ENCODE measurements around the gene EPHB1. TPM values are rescaled to one million over a fixed set of nuclear protein-coding genes. Genes with fewer than 3 reads are reported as not detected.

EPHB1 gene
- total RNA-seq, 1 experiment from 2014 or later, result 7.0 TPM

DNA sequence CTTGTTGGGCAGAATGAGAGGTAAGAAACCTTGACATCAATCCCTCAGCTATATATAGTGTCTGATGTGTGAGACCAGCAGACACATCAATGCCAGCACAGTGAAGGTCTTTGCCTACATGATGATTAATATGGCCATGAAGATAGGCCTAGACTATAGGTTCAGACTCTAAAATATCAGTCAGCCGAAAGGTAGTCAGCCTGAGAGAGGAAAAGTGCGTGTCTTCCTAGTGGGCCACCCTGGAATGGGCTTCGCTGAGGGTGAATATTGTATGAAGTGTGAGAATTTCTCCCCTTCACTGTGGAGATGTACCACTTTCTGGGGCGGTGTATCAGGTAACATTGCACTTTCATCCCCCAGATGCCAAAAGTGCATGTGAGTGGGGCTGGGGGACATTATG, 33.0 kb upstream of the EPHB1 start:
- no peak overlapping the region for H3K4me3 Mint-ChIP-seq

More for the DNA sequence above, 33.0 kb upstream of the EPHB1 start:
- TF ChIP-seq ZNF416 (CRISPR knock-in tag; IDR thresholded peaks at IDR 0.05) (no peak), TEAD1 (CRISPR knock-in tag; IDR thresholded peaks at IDR 0.05) (no peak), GABPB1 (CRISPR knock-in tag; IDR thresholded peaks at IDR 0.05) (no peak), TP53 (CRISPR knock-in tag; IDR thresholded peaks at IDR 0.05) (no peak), ZNF396 (CRISPR knock-in tag; IDR thresholded peaks at IDR 0.05; ENCODE audit: borderline replicate concordance) (no peak), ZNF232 (CRISPR knock-in tag; IDR thresholded peaks at IDR 0.05) (no peak), CREB1 (CRISPR knock-in tag; IDR thresholded peaks at IDR 0.05) (no peak), ATF1 (CRISPR knock-in tag; IDR thresholded peaks at IDR 0.05) (no peak), TEAD4 (CRISPR knock-in tag; IDR thresholded peaks at IDR 0.05) (no peak), NR2C2 (CRISPR knock-in tag; IDR thresholded peaks at IDR 0.05) (no peak), KAT7 (CRISPR knock-in tag; IDR thresholded peaks at IDR 0.05; ENCODE audit: borderline replicate concordance) (no peak), IRF2 (CRISPR knock-in tag; IDR thresholded peaks at IDR 0.05; ENCODE audit: borderline replicate concordance, low read depth) (no peak), ZNF317 (CRISPR knock-in tag; IDR thresholded peaks at IDR 0.05; ENCODE audit: borderline replicate concordance, low read depth) (no peak), NR3C1 (CRISPR knock-in tag; conservative IDR thresholded peaks at IDR 0.05; ENCODE audit: low read depth) (no peak)
- TF ChIP-seq, protein P1, sequence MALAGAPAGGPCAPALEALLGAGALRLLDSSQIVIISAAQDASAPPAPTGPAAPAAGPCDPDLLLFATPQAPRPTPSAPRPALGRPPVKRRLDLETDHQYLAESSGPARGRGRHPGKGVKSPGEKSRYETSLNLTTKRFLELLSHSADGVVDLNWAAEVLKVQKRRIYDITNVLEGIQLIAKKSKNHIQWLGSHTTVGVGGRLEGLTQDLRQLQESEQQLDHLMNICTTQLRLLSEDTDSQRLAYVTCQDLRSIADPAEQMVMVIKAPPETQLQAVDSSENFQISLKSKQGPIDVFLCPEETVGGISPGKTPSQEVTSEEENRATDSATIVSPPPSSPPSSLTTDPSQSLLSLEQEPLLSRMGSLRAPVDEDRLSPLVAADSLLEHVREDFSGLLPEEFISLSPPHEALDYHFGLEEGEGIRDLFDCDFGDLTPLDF (CRISPR knock-in tag; IDR thresholded peaks at IDR 0.05), result no peak
- TF ChIP-seq, protein P2, sequence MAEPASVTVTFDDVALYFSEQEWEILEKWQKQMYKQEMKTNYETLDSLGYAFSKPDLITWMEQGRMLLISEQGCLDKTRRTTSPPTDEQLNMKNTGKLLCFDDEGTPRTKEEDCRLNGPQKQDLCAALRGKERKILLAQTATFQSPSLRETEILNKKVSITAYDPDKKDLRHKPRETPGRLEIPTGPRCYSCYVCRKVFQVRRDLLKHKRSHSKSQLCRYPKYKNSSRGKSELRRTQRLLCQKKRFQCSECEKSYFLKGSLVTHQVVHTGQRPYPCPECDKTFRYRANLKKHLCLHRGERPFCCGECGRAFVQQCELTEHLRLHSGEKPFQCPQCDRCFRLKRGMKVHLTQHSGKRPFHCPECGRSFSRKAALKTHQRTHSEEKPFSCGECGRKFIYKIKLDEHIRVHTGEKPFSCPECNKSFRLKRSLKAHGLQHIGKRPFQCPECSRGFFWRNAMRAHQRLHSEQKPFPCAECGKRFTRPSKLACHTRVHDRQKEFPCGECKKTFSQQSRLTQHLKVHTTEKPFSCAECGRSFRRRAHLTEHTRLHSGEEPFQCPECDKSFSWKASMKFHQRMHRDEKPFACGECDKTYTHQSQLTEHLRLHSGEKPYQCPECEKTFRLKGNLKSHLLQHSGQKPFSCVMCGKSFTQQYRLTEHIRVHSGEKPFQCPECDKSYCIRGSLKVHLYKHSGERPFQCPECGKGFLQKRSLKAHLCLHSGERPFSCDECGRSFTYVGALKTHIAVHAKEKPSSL (CRISPR knock-in tag; conservative IDR thresholded peaks at IDR 0.05), result no peak
- TF ChIP-seq, protein P3, sequence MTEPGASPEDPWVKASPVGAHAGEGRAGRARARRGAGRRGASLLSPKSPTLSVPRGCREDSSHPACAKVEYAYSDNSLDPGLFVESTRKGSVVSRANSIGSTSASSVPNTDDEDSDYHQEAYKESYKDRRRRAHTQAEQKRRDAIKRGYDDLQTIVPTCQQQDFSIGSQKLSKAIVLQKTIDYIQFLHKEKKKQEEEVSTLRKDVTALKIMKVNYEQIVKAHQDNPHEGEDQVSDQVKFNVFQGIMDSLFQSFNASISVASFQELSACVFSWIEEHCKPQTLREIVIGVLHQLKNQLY (CRISPR knock-in tag; IDR thresholded peaks at IDR 0.05), result no peak
- TF ChIP-seq, protein P4, sequence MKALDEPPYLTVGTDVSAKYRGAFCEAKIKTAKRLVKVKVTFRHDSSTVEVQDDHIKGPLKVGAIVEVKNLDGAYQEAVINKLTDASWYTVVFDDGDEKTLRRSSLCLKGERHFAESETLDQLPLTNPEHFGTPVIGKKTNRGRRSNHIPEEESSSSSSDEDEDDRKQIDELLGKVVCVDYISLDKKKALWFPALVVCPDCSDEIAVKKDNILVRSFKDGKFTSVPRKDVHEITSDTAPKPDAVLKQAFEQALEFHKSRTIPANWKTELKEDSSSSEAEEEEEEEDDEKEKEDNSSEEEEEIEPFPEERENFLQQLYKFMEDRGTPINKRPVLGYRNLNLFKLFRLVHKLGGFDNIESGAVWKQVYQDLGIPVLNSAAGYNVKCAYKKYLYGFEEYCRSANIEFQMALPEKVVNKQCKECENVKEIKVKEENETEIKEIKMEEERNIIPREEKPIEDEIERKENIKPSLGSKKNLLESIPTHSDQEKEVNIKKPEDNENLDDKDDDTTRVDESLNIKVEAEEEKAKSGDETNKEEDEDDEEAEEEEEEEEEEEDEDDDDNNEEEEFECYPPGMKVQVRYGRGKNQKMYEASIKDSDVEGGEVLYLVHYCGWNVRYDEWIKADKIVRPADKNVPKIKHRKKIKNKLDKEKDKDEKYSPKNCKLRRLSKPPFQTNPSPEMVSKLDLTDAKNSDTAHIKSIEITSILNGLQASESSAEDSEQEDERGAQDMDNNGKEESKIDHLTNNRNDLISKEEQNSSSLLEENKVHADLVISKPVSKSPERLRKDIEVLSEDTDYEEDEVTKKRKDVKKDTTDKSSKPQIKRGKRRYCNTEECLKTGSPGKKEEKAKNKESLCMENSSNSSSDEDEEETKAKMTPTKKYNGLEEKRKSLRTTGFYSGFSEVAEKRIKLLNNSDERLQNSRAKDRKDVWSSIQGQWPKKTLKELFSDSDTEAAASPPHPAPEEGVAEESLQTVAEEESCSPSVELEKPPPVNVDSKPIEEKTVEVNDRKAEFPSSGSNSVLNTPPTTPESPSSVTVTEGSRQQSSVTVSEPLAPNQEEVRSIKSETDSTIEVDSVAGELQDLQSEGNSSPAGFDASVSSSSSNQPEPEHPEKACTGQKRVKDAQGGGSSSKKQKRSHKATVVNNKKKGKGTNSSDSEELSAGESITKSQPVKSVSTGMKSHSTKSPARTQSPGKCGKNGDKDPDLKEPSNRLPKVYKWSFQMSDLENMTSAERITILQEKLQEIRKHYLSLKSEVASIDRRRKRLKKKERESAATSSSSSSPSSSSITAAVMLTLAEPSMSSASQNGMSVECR (CRISPR knock-in tag; IDR thresholded peaks at IDR 0.05; ENCODE audit: borderline replicate concordance), result no peak
- TF ChIP-seq, protein P5, sequence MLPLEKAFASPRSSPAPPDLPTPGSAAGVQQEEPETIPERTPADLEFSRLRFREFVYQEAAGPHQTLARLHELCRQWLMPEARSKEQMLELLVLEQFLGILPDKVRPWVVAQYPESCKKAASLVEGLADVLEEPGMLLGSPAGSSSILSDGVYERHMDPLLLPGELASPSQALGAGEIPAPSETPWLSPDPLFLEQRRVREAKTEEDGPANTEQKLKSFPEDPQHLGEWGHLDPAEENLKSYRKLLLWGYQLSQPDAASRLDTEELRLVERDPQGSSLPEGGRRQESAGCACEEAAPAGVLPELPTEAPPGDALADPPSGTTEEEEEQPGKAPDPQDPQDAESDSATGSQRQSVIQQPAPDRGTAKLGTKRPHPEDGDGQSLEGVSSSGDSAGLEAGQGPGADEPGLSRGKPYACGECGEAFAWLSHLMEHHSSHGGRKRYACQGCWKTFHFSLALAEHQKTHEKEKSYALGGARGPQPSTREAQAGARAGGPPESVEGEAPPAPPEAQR (CRISPR knock-in tag; IDR thresholded peaks at IDR 0.05), result no peak
- TF ChIP-seq, protein P6, sequence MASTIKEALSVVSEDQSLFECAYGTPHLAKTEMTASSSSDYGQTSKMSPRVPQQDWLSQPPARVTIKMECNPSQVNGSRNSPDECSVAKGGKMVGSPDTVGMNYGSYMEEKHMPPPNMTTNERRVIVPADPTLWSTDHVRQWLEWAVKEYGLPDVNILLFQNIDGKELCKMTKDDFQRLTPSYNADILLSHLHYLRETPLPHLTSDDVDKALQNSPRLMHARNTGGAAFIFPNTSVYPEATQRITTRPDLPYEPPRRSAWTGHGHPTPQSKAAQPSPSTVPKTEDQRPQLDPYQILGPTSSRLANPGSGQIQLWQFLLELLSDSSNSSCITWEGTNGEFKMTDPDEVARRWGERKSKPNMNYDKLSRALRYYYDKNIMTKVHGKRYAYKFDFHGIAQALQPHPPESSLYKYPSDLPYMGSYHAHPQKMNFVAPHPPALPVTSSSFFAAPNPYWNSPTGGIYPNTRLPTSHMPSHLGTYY (CRISPR knock-in tag; IDR thresholded peaks at IDR 0.05), result no peak
- Mint-ChIP-seq H3K27ac (no peak overlapping the region), H3K9me3 (no peaks in the 10 kb centered on the region), H3K36me3 (no peaks in the 10 kb centered on the region), H3K27me3 (ENCODE audit: low read depth) (no peaks in the 10 kb centered on the region), H3K4me1 (no peaks in the 10 kb centered on the region)
- CTCF ChIA-PET, result no interaction called here
- DNase-seq (ENCODE audit: low spot score), result no peak
- POLR2A ChIA-PET, result no interaction called here
- ATAC-seq, result no peak
